COR-L47 (cell line): ENCODE results near the gene SLC26A11.
"Not testable (repeated sequence)": the region's sequence is repeated elsewhere in the genome, so short reads cannot be mapped to it uniquely, and the experiment has no call there.

Source experiments
- DNase-seq: peaks from one replicate; lab custom pipeline; 2025; lab: John Stamatoyannopoulos, UW

The SLC26A11 gene

GRCh38 chr17:80195671-80196529 is 24.3 kb upstream of the SLC26A11 start:
- no peak for DNase-seq

DNA sequence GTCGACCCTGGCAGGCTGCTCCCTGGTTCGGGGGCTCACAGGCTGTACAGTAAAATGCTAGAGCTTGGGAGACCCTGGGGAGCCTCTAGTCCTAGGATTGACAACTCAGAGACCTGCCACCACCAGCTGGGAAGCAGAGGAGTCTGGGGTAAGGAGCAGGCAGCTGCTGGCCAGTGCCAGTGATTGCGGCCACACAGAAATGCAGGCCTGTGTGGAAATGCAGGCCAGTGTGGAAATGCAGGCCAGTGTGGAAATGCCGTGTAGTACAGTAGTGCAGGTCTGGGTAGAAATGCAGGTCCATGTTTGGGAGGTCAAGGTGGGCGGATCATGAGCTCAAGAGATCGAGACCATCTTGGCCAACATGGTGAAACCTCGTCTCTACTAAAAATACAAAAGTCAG is 23.6 kb upstream of the SLC26A11 start:
- DNase-seq, result no peak

DNA sequence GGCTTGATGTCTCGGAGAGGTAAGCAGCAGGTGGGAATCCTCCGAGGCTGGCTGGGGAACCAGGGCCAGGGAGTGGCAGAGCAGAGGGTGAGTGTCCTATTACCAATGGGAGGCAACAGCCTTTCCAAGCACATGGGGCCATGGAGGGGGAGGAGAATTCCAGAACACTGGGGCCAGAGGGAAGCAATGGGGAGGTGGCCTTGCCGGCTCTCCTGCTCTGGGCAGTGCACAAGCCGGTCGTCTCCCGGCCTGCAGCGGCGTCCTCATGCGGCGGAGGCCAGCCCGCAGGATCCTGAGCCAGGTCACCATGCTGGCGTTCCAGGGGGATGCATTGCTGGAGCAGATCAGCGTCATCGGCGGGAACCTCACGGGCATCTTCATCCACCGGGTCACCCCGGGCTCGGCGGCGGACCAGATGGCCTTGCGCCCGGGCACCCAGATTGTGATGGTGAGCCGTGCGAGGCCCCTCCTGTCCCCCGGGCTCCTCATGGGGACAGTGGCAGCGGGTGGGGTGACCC is 22.0 kb upstream of the SLC26A11 start:
- DNase-seq, result no peak

DNA sequence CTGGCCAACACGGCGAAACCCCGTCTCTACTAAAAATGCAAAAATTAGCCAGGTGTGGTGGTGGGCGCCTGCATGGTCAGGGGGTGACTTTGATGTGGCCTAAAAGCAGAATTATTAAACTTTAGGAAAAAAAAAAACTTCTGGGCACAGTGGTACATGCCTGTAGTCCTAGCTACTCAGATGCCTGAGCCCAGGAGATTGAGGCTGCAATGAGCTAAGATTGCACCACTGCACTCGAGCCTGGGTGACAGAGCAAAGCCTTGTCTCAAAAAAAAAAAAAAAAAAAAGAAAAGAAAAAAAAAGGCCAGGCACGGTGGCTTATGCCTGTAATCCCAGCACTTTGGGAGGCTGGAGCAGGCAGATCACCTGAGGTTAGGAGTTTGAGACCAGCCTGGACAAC is 20.9 kb upstream of the SLC26A11 start:
- DNase-seq, result not testable (repeated sequence)

DNA sequence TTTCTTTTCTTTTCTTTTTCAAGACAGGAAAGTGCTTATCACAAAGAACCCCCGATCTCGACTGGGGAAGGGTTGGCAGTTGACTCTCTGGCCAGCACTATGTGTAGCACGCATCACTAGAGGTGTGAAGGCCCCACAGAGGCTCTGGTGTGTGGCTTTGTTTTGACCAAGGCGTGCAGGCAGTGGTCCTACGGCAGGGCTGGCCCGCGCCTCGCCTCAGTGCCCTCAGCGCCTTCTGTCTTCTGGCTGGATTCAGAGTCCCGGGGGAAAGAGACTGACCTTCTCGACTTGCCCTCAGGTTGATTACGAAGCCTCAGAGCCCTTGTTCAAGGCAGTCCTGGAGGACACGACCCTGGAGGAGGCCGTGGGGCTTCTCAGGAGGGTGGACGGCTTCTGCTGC is 18.8 kb upstream of the SLC26A11 start:
- no peak for DNase-seq

GRCh38 chr17:80202197-80202596 is 18.0 kb upstream of the SLC26A11 start:
- no peak for DNase-seq

DNA sequence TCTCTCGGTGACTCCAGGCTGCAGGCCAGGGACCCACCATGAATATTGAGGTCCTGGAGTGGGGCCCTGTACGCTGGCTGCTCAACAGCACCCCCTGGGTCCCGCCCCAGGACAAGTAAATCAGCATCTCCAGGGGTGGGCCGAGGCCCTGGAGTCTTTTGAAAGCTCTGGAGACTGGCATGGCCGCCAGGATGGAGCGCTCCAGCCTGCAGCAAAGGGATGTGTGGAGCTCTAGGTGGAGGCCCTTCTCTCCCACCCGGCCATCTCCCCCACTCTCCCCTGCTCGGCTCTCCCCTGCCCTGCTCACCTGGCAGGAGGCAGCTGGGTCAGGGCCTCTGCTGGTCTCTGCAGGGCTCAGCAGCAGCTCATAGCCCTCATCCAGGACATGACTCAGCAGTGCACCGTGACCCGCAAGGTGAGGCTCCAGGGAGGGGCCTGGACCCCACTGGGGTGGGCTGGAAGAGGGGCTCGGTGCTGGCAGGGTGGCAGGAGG is 16.7 kb upstream of the SLC26A11 start:
- no peak for DNase-seq

DNA sequence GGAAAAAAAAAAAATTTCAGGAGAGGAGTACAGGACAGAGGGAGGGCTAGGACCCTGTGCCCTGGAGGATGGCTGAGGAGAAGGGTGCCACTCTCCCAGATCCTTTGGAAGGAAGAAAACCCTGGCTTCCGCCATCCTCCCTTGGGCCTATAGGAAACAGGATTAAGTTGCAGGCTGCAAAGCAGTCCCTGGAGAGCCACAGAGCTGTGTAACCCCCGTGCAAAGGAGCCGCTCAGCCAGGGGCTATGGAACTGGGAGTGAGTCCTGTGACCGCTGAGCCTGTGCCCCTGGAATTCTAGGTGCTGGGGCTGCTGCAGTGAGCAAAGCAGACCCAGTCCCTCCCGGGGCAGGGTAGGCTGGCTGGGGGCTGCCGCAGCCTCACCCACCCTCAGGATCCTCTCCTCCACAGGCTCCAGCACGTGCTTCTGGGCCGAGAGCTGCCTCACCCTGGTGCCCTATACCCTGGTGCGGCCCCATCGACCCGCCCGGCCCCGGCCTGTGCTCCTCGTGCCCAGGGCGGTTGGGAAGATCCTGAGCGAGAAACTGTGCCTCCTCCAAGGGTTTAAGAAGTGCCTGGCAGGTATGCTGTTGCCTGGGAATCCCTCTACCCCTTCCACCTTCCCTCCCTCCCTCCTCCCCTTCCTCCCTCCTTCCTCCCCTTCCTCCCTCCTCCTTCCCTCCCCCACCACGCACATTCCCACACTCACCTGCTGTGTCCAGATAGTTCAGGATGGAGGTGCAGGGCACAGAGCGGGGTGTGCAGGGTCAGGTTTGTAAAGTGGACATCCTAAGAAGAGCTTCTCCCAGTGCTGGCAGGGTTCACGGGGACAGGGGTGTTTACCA is 15.4 kb upstream of the SLC26A11 start:
- no peak for DNase-seq

DNA sequence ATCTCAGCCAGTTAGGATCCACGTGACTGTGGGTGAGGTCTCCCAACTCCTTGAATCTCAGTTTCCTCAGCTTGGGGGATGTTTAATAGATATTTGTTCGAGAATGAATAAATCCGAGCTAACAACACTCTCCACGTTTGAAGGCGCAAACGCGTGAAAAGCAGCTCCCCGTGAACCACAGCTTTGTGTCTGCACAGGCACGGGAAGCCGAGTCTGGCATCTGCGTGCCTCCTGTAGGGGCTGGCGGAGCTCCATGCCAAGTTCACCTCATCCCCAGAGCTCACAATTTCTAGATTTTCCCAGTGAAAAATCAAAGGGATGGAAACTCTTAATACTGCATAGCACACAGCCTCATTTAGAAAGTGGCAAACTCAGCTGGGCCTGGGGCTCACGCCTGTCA is 14.4 kb upstream of the SLC26A11 start:
- no peak for DNase-seq

- DNase-seq, result no peak
Measured at GRCh38 chr17:80208050-80208449, 12.2 kb upstream of the SLC26A11 start.

DNA sequence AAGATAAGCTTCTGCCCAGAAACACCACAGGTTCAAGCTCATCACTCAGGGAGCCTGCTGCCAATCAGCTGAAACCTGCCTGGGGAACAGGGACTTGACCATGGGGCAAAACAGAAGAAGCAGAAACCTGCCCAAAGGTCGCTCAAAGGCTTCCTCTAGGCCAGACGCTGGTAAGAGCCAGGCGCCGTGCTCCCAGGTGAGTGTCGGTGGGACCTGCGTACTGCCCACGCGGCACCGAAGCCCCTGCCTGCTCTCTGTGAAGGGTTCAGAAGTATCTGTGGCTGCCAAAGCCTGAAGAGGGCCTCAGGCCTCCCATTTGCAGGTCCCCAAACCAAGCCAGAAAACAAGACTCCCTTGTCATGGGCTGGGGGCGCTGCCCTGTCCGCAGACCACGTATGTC is 10.5 kb upstream of the SLC26A11 start:
- no peak for DNase-seq

GRCh38 chr17:80210348-80211108 is 9.7 kb upstream of the SLC26A11 start:
- DNase-seq, result no peak

DNA sequence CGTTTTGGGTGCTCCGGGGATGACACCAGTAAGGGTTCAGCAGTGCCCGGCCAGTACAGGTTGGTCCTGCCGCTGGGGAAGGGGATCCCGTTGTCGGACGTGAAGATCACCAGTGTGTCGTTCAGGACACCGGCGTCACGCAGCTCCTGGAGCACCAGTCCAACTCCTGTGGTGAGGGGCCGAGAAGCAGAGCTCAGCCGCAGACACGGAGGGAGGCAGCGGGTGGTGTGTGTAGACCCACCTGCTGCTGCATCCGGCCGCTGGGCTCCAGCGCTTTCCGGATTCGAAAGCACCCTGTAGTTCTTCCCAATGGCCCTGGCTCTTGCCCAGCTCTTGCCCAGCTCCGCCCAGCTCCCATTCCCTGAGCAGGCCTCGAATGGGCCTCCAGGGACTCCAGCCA is 8.1 kb upstream of the SLC26A11 start:
- peak; percentile 77 for DNase-seq

GRCh38 chr17:80212511-80212910 is 7.7 kb upstream of the SLC26A11 start:
- DNase-seq, result no peak

DNA sequence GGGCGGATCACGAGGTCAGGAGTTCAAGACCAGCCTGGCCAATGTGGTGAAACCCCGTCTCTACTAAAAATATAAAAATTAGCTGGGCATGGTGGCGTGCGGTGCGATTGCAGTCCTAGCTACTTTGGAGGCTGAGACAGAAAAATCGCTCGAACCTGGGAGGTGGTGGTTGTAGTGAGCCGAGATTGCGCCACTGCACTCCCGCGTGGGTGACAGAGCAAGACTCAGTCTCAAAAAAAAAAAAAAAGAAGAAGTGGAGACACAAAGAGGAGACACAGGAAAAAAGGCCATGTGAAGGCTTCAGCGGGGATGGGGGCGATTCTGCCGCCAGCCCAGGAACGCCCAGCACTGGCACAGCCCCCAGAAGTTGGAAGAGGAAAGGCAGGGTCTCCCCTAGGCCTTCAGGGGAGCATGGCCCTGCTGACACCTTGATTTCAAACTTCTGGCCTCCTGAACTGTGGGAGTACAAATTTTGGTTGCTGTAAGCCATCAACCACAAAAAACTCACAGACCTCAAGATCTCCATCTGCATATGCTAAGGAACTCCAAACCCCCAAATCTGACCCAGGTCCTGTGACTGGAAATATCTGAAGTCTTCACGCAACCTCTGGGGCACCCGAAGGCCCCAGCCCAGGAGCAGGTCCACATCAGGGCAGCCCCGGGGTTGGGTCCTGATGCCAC is 7.1 kb upstream of the SLC26A11 start:
- no peak for DNase-seq

GRCh38 chr17:80213643-80213975 is 6.6 kb upstream of the SLC26A11 start:
- DNase-seq, result no peak

- DNase-seq, result no peak
Measured at GRCh38 chr17:80214012-80214877, 6.0 kb upstream of the SLC26A11 start.

DNA sequence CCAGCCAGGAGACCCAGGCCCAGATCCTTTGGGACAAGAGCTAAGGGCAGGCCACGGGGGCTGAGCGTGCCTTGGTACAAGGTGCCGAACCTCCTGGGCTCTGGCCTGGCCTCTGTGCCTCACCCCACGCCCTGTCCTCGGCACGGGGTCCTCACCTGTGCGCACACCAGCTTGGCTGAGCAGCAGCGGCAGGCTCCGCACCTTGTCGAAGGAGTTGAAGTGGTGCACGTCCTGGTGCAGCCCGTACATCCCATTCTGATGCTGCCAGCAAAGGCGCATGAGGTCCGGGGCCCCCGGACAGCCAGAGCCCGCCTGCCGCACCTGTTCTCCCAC is 5.4 kb upstream of the SLC26A11 start:
- no peak for DNase-seq

GRCh38 chr17:80216473-80217456 is 3.5 kb upstream of the SLC26A11 start:
- DNase-seq, result no peak
